Adrenal gland (tissue), 5 donors: Measurements from ENCODE around the gene PCDHB16.
"Not testable (repeated sequence)": the region's sequence is repeated elsewhere in the genome, so short reads cannot be mapped to it uniquely, and the experiment has no call there.

Source experiments
- POLR2A ChIP-seq, 2 donors: fragments of 450-650 bp; IDR thresholded peaks; one replicate each; pipeline ENCODE4 v1.6.1; 2017; ENCODE audit warnings: antibody characterized with exemption in 2 of 2, mild to moderate bottlenecking in 2 of 2, moderate library complexity in 1 of 2
- TF ChIP-seq, protein P1 (sequence below), 6 experiments: fragments of 450-650 bp in 4 of 6; fragments of 200-600 bp in 2 of 6; sonication (generic) in 1 of 6; IDR thresholded peaks; 1 replicate in 5 of 6; 2 replicates in 1 of 6; pipeline versions ENCODE4 v1.5.1 to v1.8.0; 2016 to 2021; ENCODE audit warnings: antibody characterized with exemption in 6 of 6, mild to moderate bottlenecking in 2 of 6, moderate library complexity in 1 of 6
- donor health status: DM: no; HTN: no; CAD: no.

DNA sequence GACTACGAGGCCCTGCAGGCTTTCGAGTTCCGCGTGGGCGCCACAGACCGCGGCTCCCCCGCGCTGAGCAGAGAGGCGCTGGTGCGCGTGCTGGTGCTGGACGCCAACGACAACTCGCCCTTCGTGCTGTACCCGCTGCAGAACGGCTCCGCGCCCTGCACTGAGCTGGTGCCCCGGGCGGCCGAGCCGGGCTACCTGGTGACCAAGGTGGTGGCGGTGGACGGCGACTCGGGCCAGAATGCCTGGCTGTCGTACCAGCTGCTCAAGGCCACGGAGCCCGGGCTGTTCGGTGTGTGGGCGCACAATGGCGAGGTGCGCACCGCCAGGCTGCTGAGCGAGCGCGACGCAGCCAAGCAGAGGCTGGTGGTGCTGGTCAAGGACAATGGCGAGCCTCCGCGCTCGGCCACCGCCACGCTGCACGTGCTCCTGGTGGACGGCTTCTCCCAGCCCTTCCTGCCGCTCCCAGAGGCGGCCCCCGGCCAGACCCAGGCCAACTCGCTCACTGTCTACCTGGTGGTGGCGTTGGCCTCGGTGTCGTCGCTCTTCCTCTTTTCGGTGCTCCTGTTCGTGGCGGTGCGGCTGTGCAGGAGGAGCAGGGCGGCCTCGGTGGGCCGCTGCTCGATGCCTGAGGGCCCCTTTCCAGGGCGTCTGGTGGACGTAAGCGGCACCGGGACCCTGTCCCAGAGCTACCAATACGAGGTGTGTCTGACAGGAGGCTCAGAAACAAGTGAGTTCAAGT, 2.1 kb downstream of the PCDHB16 start:
- TF ChIP-seq, protein P1, sequence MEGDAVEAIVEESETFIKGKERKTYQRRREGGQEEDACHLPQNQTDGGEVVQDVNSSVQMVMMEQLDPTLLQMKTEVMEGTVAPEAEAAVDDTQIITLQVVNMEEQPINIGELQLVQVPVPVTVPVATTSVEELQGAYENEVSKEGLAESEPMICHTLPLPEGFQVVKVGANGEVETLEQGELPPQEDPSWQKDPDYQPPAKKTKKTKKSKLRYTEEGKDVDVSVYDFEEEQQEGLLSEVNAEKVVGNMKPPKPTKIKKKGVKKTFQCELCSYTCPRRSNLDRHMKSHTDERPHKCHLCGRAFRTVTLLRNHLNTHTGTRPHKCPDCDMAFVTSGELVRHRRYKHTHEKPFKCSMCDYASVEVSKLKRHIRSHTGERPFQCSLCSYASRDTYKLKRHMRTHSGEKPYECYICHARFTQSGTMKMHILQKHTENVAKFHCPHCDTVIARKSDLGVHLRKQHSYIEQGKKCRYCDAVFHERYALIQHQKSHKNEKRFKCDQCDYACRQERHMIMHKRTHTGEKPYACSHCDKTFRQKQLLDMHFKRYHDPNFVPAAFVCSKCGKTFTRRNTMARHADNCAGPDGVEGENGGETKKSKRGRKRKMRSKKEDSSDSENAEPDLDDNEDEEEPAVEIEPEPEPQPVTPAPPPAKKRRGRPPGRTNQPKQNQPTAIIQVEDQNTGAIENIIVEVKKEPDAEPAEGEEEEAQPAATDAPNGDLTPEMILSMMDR (IDR thresholded peaks at IDR 0.05): not testable (repeated sequence)
- TF ChIP-seq POLR2A (IDR thresholded peaks at IDR 0.05): not testable (repeated sequence)
